Transverse colon (tissue), 4 donors: ENCODE measurements around the gene ARHGEF16. TPM values are rescaled to one million over a fixed set of nuclear protein-coding genes. Genes with fewer than 3 reads are reported as not detected.

ENCODE experiments used
- DNase-seq: peaks from one replicate; pipeline ENCODE4 v3.0.0-alpha.2; 2019
- H3K27ac ChIP-seq, 4 donors: fragments of 200-600 bp; sonication (generic); 2 replicates each; pipeline ENCODE4 v1.5.1; 2016 to 2018; ENCODE audit warnings: inconsistent platforms in 4 of 4
- H3K27me3 ChIP-seq: fragments of 200-600 bp; sonication (generic); 2 replicates; pipeline ENCODE4 v1.5.1; 2017; ENCODE audit warnings: inconsistent platforms
- H3K36me3 ChIP-seq, 4 donors: fragments of 200-600 bp; sonication (generic); 2 replicates each; pipeline ENCODE4 v1.5.1; 2017 to 2019; ENCODE audit warnings: inconsistent platforms in 4 of 4
- H3K4me1 ChIP-seq, 4 donors: fragments of 200-600 bp; sonication (generic); 2 replicates each; pipeline ENCODE4 v1.5.1; 2017 to 2020; ENCODE audit warnings: inconsistent platforms in 4 of 4
- H3K4me3 ChIP-seq, 4 donors: fragments of 200-600 bp; sonication (generic); 1 replicate in 1 of 4; 2 replicates in 3 of 4; pipeline versions ENCODE4 v1.5.1 to v1.6.1; 2017 to 2019; ENCODE audit warnings: inconsistent platforms in 4 of 4
- H3K9me3 ChIP-seq, 2 donors: fragments of 200-600 bp; sonication (generic); 2 replicates each; pipeline ENCODE4 v1.5.1; 2017 to 2019; ENCODE audit warnings: inconsistent platforms in 2 of 2
- EP300 ChIP-seq: sonication (generic); formaldehyde crosslinking; IDR thresholded peaks from one replicate; pipeline ENCODE4 v1.6.1; 2017; ENCODE audit warnings: antibody characterized with exemption, low read depth
- POLR2A ChIP-seq: fragments of 450-650 bp; IDR thresholded peaks from one replicate; pipeline ENCODE4 v1.6.1; 2016; ENCODE audit warnings: antibody characterized with exemption, mild to moderate bottlenecking, moderate library complexity
- POLR2AphosphoS5 ChIP-seq, 3 donors: sonication (generic); formaldehyde crosslinking; IDR thresholded peaks; one replicate each; pipeline ENCODE4 v1.6.1; 2016; ENCODE audit warnings: antibody characterized with exemption in 3 of 3
- WGBS, 2 donors: methylation state at CpG; one replicate each; pipeline ENCODE4 v1.1.5; 2018; ENCODE audit warnings: low coverage in 1 of 2; 5-methylcytosine and 5-hydroxymethylcytosine counted together
- in situ Hi-C, 4 donors: fragments of 200-750 bp; cut with MboI; loops; one replicate each; pipeline versions ENCODE4 v1.15.0 to v1.15.1; 2017; ENCODE audit warnings: low sequenced_read_pairs in 3 of 4, low pct_ligation_motif_present in 1 of 4, low pct_unique_long_range_greater_than_20kb in 1 of 4
- intact Hi-C: fragments of 100-400 bp; cut with DNase I; formaldehyde crosslinking; loops from one replicate; pipeline ENCODE4 v1.15.1; 2023; ENCODE audit warnings: low total_unique reads
- total RNA-seq, 4 donors: library from RNA; depleted of rRNA; stranded (reverse); fragments of >200 nt; gene quantifications; one replicate each; pipeline ENCODE4 v1.1.0, GENCODE V29; 2016
- TF ChIP-seq, protein P1 (sequence below), 5 experiments: fragments of 200-600 bp in 3 of 5; fragments of 450-650 bp in 2 of 5; sonication (generic) in 3 of 5; IDR thresholded peaks; 1 replicate in 2 of 5; 2 replicates in 3 of 5; pipeline ENCODE4 v1.5.1; 2016 to 2017; ENCODE audit warnings: antibody characterized with exemption in 5 of 5, inconsistent platforms in 3 of 5, mild to moderate bottlenecking in 2 of 5, moderate library complexity in 1 of 5

ARHGEF16 gene
- total RNA-seq, 4 donors from 2014 or later: 104 to 240 (median 145) TPM

DNA sequence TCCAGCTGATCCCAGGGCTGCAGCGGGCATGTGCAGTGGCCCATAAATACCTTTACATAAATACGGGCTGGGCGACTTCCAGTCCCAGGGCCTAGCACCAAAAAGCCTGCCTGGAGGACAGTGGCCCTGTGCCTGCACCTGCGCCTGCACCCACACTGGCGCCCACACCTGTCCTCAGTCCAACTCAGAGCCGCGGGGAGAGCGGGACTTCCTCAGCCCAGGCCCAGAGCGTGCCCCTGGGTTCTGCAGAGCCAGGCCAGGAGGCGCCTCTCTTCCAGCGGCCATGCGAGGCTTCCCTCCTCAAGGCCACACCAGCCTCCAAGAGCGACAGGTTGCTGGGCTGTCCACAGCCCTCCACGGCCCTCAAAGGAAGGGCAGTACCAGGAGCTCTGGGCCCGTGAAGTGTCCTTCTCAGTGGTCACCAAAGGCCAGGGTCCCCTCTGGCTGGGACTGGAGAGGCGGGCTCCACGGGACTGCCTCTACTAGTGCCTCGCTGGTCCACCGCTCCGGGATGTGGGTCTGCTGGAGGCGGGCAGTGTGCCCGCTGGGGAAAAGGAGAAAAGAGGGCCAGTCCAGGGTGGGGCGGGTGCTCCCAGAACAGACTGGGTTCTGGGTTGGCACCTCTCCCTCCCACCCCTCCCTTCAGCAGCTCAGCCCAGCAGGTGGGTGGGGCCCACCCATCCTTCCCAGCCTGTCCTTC is 35.7 kb downstream of the ARHGEF16 start:
- intact Hi-C loops (loop anchor here (5.0 kb wide), 1 partner anchor 127 kb away; no protein-coding TSS in a partner anchor), in situ Hi-C loops (no loop called here)
- Histone ChIP-seq H3K27me3 (no peaks in the 10 kb centered on the region), H3K36me3 (no peaks in the 10 kb centered on the region), H3K4me1 (peaks cover 0 to 8% (median 2%) of the 10 kb centered on the region in 4 donors), H3K9me3 (no peaks in the 10 kb centered on the region), H3K27ac (no peak overlapping the region), H3K4me3 (no peak overlapping the region)
- TF ChIP-seq POLR2A (no peak), EP300 (no peak), POLR2AphosphoS5 (IDR thresholded peaks at IDR 0.05) (no peak)
- TF ChIP-seq, protein P1, sequence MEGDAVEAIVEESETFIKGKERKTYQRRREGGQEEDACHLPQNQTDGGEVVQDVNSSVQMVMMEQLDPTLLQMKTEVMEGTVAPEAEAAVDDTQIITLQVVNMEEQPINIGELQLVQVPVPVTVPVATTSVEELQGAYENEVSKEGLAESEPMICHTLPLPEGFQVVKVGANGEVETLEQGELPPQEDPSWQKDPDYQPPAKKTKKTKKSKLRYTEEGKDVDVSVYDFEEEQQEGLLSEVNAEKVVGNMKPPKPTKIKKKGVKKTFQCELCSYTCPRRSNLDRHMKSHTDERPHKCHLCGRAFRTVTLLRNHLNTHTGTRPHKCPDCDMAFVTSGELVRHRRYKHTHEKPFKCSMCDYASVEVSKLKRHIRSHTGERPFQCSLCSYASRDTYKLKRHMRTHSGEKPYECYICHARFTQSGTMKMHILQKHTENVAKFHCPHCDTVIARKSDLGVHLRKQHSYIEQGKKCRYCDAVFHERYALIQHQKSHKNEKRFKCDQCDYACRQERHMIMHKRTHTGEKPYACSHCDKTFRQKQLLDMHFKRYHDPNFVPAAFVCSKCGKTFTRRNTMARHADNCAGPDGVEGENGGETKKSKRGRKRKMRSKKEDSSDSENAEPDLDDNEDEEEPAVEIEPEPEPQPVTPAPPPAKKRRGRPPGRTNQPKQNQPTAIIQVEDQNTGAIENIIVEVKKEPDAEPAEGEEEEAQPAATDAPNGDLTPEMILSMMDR (IDR thresholded peaks at IDR 0.05): no peak
- no peak for DNase-seq
- WGBS, 2 donors: 69 to 90% methylated on average over 2 to 21 of the region's 23 CpGs

DNA sequence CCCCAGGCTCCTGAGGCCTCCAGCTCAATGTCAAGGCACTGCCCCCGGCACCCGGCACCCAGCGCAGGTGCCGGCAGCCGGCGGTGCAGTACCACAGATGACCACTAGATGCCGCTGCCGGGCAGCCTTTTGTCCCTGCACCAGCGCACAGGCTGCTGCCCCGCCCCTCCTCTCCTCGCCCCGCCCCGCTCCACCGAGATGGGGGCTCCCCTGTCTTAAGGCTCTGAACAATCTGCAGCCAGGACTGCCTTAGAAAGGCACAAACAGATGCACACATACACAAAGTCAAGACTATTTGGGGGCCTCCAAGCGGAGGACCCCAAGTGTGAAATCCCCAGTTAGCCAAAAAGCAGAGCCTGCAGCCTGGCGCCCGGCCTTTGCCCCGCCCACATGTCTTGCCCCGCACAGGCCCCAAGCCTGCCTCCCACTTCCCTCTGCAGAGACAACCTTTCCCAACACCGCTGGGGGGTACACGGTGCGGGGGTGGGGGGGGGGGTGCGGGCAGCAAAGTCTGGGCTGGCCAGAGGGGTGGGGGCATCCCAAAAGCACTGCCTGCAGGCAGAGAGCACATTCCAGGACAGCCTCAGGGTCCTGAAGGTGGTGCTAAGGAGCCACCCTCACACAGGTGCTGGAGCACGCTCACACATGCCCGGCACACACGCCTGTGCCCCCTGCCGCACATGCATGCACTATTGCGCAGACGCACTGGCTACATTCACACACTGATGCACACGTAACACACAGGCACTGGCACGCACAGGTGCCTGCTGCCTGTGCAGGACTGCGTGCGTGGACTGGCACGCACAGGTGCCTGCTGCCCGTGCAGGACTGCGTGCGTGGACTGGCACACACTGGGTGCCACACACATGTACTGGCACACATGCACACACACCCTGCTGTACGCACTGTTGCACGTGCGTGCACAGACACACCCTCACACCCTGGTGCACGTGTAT is 37.1 kb downstream of the ARHGEF16 start:
- DNase-seq: peak; percentile 80
- in situ Hi-C loops: no loop called here
- H3K4me1 ChIP-seq: peaks cover 0 to 8% (median 2%) of the 10 kb centered on the region in 4 donors
- H3K27me3 ChIP-seq: no peaks in the 10 kb centered on the region
- no peak overlapping the region for H3K27ac ChIP-seq
- WGBS, 2 donors: 36% methylated on average over 30 of the region's 41 CpGs; no CpG with 5 or more reads in 1 of the 2 donors
- H3K9me3 ChIP-seq: no peaks in the 10 kb centered on the region
- TF ChIP-seq POLR2AphosphoS5 (IDR thresholded peaks at IDR 0.05) (no peak), POLR2A (no peak), EP300 (no peak)
- TF ChIP-seq, protein P1 (IDR thresholded peaks at IDR 0.05): peak; percentile 97 to 100 (median 100)
- intact Hi-C loops: loop anchor here (5.0 kb wide), 1 partner anchor 126 kb away; no protein-coding TSS in a partner anchor
- no peaks in the 10 kb centered on the region for H3K36me3 ChIP-seq
- H3K4me3 ChIP-seq: no peak overlapping the region

DNA sequence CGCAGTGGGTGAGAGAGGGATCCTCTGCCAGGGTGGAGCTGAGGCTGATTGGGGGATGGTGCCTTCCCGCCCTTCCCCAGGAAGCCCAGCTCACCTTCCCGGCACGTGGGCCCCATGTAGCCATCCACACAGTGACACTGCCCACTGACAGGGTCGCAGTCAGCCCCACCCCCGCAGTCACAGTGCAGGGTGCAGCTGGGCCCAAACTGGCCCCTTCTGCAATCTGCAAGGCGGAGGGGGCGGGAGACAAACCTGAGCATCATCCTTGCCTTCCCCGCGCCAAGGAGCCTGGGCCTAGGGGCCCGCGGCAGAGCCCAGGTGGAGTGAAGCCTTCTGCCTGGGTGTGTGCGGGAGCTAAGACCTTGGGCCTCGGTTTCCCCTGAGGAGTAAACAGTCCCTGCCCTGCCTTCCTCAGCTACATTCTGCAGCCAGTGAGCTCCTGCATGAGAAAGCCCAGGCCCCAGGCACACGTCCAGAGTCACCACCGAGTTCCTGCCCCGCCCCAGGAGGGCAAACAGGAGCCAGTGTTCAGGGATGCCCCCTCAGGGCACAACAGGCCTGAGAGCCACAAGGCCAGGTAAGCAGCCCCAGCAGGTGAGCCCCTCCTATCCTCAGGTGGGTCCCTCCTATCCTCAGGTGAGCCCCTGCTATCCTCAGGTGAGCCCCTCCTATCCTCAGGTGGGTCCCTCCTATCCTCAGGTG is 38.2 kb downstream of the ARHGEF16 start:
- intact Hi-C loops (loop anchor here (5.0 kb wide), 1 partner anchor 125 kb away; no protein-coding TSS in a partner anchor), in situ Hi-C loops (no loop called here)
- no peaks in the 10 kb centered on the region for H3K9me3 ChIP-seq
- WGBS, 2 donors: 77% methylated on average over 14 of the region's 17 CpGs; no CpG with 5 or more reads in 1 of the 2 donors
- H3K27me3 ChIP-seq: no peaks in the 10 kb centered on the region
- no peak for DNase-seq
- H3K27ac ChIP-seq: no peak overlapping the region
- H3K4me1 ChIP-seq: peaks cover 0 to 8% (median 2%) of the 10 kb centered on the region in 4 donors
- H3K4me3 ChIP-seq: no peak overlapping the region
- no peaks in the 10 kb centered on the region for H3K36me3 ChIP-seq
- TF ChIP-seq, protein P1 (IDR thresholded peaks at IDR 0.05): no peak
- TF ChIP-seq POLR2A: no peak
- TF ChIP-seq POLR2AphosphoS5 (IDR thresholded peaks at IDR 0.05): no peak
- no peak for TF ChIP-seq EP300
